Keratinocyte (primary cell): ENCODE results near the gene RPA1. TPM values are rescaled to one million over a fixed set of nuclear protein-coding genes. Genes with fewer than 3 reads are reported as not detected.

Experiments
- DNase-seq: peaks from one replicate; pipeline ENCODE4 v3.0.0-alpha.2; 2011; ENCODE audit warnings: low read depth, missing footprints, low spot score
- FAIRE-seq: peaks from 2 replicates; lab custom pipeline; 2011; peaks lifted over from hg19 to GRCh38; lab: Jason Lieb, UNC
- H2AFZ ChIP-seq: 2 replicates; pipeline ENCODE4 v1.6.0; 2012; ENCODE audit warnings: low read length, control low read depth, inconsistent platforms; ENCODE audit not compliant: control insufficient read depth
- H3K27ac ChIP-seq: 2 replicates; pipeline ENCODE4 v1.5.1; 2011; ENCODE audit warnings: low read length; ENCODE audit not compliant: control insufficient read depth, insufficient read depth
- H3K27me3 ChIP-seq: 3 replicates; pipeline ENCODE4 v1.6.0; 2011; ENCODE audit warnings: low read length; ENCODE audit not compliant: control insufficient read depth, insufficient read depth; ENCODE audit errors: extremely low read depth
- H3K36me3 ChIP-seq, 2 experiments: 2 replicates in 1 of 2; 3 replicates in 1 of 2; pipeline ENCODE4 v1.5.1; 2011; ENCODE audit warnings: low read length in 2 of 2, mild to moderate bottlenecking in 1 of 2; ENCODE audit not compliant: control insufficient read depth in 2 of 2, insufficient read depth in 2 of 2; ENCODE audit errors: extremely low read depth in 1 of 2
- H3K4me1 ChIP-seq: 3 replicates; pipeline ENCODE4 v1.5.1; 2011; ENCODE audit warnings: low read length; ENCODE audit not compliant: control insufficient read depth, insufficient read depth; ENCODE audit errors: extremely low read depth
- H3K4me2 ChIP-seq: 3 replicates; pipeline ENCODE4 v1.6.0; 2011; ENCODE audit warnings: low read depth, low read length; ENCODE audit not compliant: control insufficient read depth, insufficient read depth; ENCODE audit errors: extremely low read depth
- H3K4me3 ChIP-seq, 3 experiments: fragments of 200-600 bp in 1 of 3; sonication (generic) in 1 of 3; 2 replicates in 2 of 3; 3 replicates in 1 of 3; pipeline ENCODE4 v1.5.1; 2011 to 2016; ENCODE audit warnings: low read length in 3 of 3, mild to moderate bottlenecking in 3 of 3, control low read depth in 2 of 3, inconsistent platforms in 1 of 3, low read depth in 1 of 3, mixed read lengths in 1 of 3, mixed run types in 1 of 3, moderate library complexity in 1 of 3; ENCODE audit not compliant: control insufficient read depth in 2 of 3, insufficient read depth in 2 of 3; ENCODE audit errors: extremely low read depth in 1 of 3
- H3K79me2 ChIP-seq: 2 replicates; pipeline ENCODE4 v1.6.0; 2012; ENCODE audit warnings: low read length; ENCODE audit not compliant: control insufficient read depth, insufficient read depth
- H3K9ac ChIP-seq: 3 replicates; pipeline ENCODE4 v1.6.0; 2011; ENCODE audit warnings: low read length; ENCODE audit not compliant: control insufficient read depth, insufficient read depth; ENCODE audit errors: extremely low read depth
- H3K9me1 ChIP-seq: 3 replicates; pipeline ENCODE4 v1.6.0; 2011; ENCODE audit warnings: low read length; ENCODE audit not compliant: control insufficient read depth, insufficient read depth; ENCODE audit errors: extremely low read depth
- H3K9me3 ChIP-seq: 2 replicates; pipeline ENCODE4 v1.5.1; 2012; ENCODE audit warnings: low read depth, low read length; ENCODE audit not compliant: control insufficient read depth
- H4K20me1 ChIP-seq: 3 replicates; pipeline ENCODE4 v1.6.0; 2011; ENCODE audit warnings: low read length; ENCODE audit not compliant: control insufficient read depth, insufficient read depth; ENCODE audit errors: extremely low read depth
- EZH2 ChIP-seq: IDR thresholded peaks from one replicate; pipeline ENCODE4 v1.6.1; 2012; ENCODE audit warnings: inconsistent platforms, mild to moderate bottlenecking, low read length, moderate library complexity
- dilution Hi-C: fragments of 300-500 bp; cut with MboI; formaldehyde crosslinking; loops from one replicate; pipeline ENCODE4 v1.7.0; 2020; ENCODE audit warnings: low sequenced_read_pairs; ENCODE audit not compliant: extremely low pct_ligation_motif_present
- polyA plus RNA-seq, 5 experiments: library from polyadenylated mRNA; depleted of rRNA in 3 of 5; stranded (reverse) in 3 of 5; stranded (forward) in 1 of 5; unstranded in 1 of 5; fragments of >200 nt; gene quantifications; 1 replicate in 1 of 5; 2 replicates in 3 of 5; 3 replicates in 1 of 5; pipeline versions ENCODE4 v1.2.1 to v1.2.3, GENCODE V29; 2011 to 2012; ENCODE audit warnings: missing spikeins in 2 of 5, low read depth in 1 of 5, low replicate concordance in 1 of 5
- TF ChIP-seq, protein P1 (sequence below), 3 experiments: IDR thresholded peaks in 1 of 3; conservative IDR thresholded peaks in 1 of 3; optimal IDR thresholded peaks in 1 of 3; 2 replicates in 2 of 3; 3 replicates in 1 of 3; pipeline versions ENCODE3 to v1.5.1; 2011; ENCODE audit warnings: low read length in 3 of 3, mild to moderate bottlenecking in 3 of 3, moderate library complexity in 2 of 3, control low read depth in 1 of 3, inconsistent platforms in 1 of 3; ENCODE audit not compliant: insufficient read depth in 2 of 3; ENCODE audit errors: extremely low read depth in 1 of 3

The RPA1 gene
- polyA plus RNA-seq, 1 donor (not counting 4 experiments of a cell fraction or from before 2014, with no cell fraction given): 74.9 TPM

DNA sequence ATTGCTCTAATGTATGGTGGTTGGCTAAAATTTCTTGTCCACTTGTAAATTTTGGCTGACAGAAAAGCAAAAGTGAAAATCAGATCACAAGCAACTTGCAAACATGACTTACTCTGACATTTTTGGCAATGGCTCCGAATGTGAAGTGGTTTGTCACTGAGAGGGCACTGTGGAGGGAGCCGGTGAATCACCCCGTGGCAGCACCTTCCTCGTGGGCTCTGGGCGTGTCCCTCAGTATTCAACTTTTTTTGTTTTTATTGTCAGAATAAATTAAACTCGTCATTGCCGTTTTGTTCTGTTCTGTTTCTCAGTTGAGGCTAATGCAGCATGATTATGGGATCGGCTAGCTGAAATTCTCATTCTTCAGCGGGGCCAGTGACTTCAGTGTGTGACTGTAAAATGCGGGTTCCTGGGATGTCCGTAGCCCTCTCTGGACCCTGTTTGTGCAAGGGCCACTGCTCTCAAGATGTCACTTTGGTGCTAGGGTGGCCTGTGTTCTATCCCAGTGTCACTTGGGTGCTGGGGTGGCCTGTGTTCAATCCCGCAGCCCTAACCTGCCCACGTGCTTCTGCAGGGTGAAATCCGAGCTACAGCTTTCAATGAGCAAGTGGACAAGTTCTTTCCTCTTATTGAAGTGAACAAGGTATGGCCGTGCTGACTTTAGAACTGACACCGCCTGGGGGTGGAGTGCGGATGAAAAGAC, 48.8 kb downstream of the RPA1 start:
- FAIRE-seq (no peak), DNase-seq (no peak)
- Histone ChIP-seq H3K4me1 (no peaks in the 10 kb centered on the region), H3K36me3 (peaks cover 9 to 30% of the 10 kb centered on the region in 2 experiments), H3K9me3 (no peaks in the 10 kb centered on the region), H2AFZ (no peak overlapping the region), H3K27ac (no peak overlapping the region), H3K9ac (no peak overlapping the region), H3K4me2 (no peak overlapping the region), H3K79me2 (no peaks in the 10 kb centered on the region), H4K20me1 (peaks cover 2% of the 10 kb centered on the region), H3K9me1 (no peaks in the 10 kb centered on the region), H3K27me3 (no peaks in the 10 kb centered on the region), H3K4me3 (no peak overlapping the region)
- TF ChIP-seq, protein P1, sequence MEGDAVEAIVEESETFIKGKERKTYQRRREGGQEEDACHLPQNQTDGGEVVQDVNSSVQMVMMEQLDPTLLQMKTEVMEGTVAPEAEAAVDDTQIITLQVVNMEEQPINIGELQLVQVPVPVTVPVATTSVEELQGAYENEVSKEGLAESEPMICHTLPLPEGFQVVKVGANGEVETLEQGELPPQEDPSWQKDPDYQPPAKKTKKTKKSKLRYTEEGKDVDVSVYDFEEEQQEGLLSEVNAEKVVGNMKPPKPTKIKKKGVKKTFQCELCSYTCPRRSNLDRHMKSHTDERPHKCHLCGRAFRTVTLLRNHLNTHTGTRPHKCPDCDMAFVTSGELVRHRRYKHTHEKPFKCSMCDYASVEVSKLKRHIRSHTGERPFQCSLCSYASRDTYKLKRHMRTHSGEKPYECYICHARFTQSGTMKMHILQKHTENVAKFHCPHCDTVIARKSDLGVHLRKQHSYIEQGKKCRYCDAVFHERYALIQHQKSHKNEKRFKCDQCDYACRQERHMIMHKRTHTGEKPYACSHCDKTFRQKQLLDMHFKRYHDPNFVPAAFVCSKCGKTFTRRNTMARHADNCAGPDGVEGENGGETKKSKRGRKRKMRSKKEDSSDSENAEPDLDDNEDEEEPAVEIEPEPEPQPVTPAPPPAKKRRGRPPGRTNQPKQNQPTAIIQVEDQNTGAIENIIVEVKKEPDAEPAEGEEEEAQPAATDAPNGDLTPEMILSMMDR (optimal IDR thresholded peaks at IDR 0.05 in 1 of 3, IDR thresholded peaks at IDR 0.05 in 1 of 3, conservative IDR thresholded peaks at IDR 0.05 in 1 of 3; ENCODE audit: extremely low read depth in 1 of 3, insufficient read depth in 2 of 3, low read length in 3 of 3): no peak
- no peak for TF ChIP-seq EZH2
- dilution Hi-C loops: no loop called here

DNA sequence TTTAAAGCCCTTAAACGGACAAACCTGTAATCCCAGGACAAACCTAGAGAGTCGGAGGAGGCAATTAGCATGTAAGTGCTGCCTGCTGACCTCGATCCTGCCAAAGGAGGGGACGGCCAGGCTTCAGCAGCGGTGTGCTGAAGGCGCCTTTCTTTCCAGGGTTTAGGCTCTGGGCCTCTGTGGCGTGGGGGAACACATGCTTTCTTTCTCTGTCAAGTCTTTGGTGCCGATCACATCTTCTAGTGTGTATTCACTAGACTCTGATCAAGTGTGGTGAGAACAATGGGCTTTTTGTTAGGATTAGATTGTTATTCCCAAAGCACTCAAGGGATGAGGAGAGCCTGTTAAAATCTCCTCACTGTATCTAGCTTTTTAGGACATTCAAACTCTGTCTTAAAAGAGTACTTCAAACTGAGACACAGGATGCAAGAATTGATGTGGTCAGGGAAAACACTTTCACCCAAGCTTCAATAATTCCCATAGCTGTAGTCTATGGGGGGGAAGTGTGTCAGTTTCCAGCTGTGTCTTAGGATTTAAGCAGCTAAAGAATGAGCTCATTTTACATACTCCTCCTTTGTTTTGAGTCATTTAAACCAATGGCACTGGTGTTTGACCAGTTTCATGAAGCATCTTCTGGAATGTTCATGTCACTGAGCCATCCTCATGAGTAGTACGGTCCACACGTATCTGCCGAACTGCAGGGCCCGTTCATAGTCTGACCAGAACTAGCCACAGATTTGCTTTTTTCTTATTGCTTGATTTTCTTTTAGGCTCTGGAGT, 51.2 kb downstream of the RPA1 start:
- no peak for DNase-seq
- no peaks in the 10 kb centered on the region for H3K79me2 ChIP-seq
- no peaks in the 10 kb centered on the region for H3K9me1 ChIP-seq
- H3K4me1 ChIP-seq: no peaks in the 10 kb centered on the region
- no peak for FAIRE-seq
- TF ChIP-seq, protein P1 (optimal IDR thresholded peaks at IDR 0.05 in 1 of 3, IDR thresholded peaks at IDR 0.05 in 1 of 3, conservative IDR thresholded peaks at IDR 0.05 in 1 of 3; ENCODE audit: extremely low read depth in 1 of 3, insufficient read depth in 2 of 3, low read length in 3 of 3): no peak
- TF ChIP-seq EZH2: no peak
- H3K9me3 ChIP-seq: no peaks in the 10 kb centered on the region
- H3K27me3 ChIP-seq: no peaks in the 10 kb centered on the region
- peaks cover 31 to 39% of the 10 kb centered on the region in 2 experiments for H3K36me3 ChIP-seq
- H2AFZ ChIP-seq: no peak overlapping the region
- H3K27ac ChIP-seq: no peak overlapping the region
- H4K20me1 ChIP-seq: peaks cover 2% of the 10 kb centered on the region
- H3K9ac ChIP-seq: no peak overlapping the region
- H3K4me2 ChIP-seq: no peak overlapping the region
- no peak overlapping the region for H3K4me3 ChIP-seq
- dilution Hi-C loops: no loop called here
